Central memory CD4-positive, alpha-beta T cell (primary cell): ENCODE data around the gene CCR5.
A peak's percentile ranks its signal among the peaks of the same experiment; 100 is the strongest.

Experiments used
- DNase-seq: peaks from one replicate; pipeline ENCODE4 v3.0.0; 2022

The CCR5 gene

GRCh38 chr3:46359733-46360493 lies 10.8 kb upstream of the CCR5 start:
- no peak for DNase-seq

GRCh38 chr3:46360907-46361306 lies 9.8 kb upstream of the CCR5 start:
- no peak for DNase-seq

- DNase-seq, result no peak
These were observed 9.1 kb upstream of the CCR5 start for GRCh38 chr3:46361408-46362283.

- no peak for DNase-seq
These were observed 5.7 kb upstream of the CCR5 start for GRCh38 chr3:46365041-46365440.

GRCh38 chr3:46365737-46366524 lies 4.8 kb upstream of the CCR5 start:
- no peak for DNase-seq

GRCh38 chr3:46367811-46368210 lies 2.9 kb upstream of the CCR5 start:
- DNase-seq, result no peak

GRCh38 chr3:46368569-46368968 lies 2.2 kb upstream of the CCR5 start:
- peak; percentile 65 for DNase-seq

GRCh38 chr3:46369151-46369550 lies 1.6 kb upstream of the CCR5 start:
- DNase-seq, result no peak

GRCh38 chr3:46369675-46370132 lies 1.0 kb upstream of the CCR5 start:
- no peak for DNase-seq

- no peak for DNase-seq
These were observed 984 bp downstream of the CCR5 start for GRCh38 chr3:46371519-46372340.

GRCh38 chr3:46372492-46373359 lies 2.0 kb downstream of the CCR5 start:
- DNase-seq, result peak; percentile 29

- no peak for DNase-seq
These were observed 4.0 kb downstream of the CCR5 start for GRCh38 chr3:46374755-46375154.

- no peak for DNase-seq
These were observed 4.5 kb downstream of the CCR5 start for GRCh38 chr3:46375218-46375617.

GRCh38 chr3:46375814-46376213 lies 5.1 kb downstream of the CCR5 start:
- no peak for DNase-seq

- DNase-seq, result peak; percentile 33
These were observed 7.7 kb downstream of the CCR5 start for GRCh38 chr3:46378426-46378942.

GRCh38 chr3:46380471-46381221 lies 9.9 kb downstream of the CCR5 start:
- no peak for DNase-seq

GRCh38 chr3:46381625-46382024 lies 10.9 kb downstream of the CCR5 start:
- DNase-seq, result no peak

GRCh38 chr3:46383211-46383950 lies 12.6 kb downstream of the CCR5 start:
- DNase-seq, result no peak

- DNase-seq, result no peak
These were observed 13.2 kb downstream of the CCR5 start for GRCh38 chr3:46383951-46384330.
